K562 (cell line): ENCODE results near the gene C1orf74.

Experiments used
- HNRNPL ChIP-seq: fragments of 200-400 bp; formaldehyde crosslinking; IDR thresholded peaks from 2 replicates; pipeline ENCODE4 v1.6.1; 2017; ENCODE audit warnings: low read depth, mild to moderate bottlenecking, low read length
- KDM5B ChIP-seq: fragments of 200-600 bp; sonication (generic); IDR thresholded peaks from 2 replicates; pipeline ENCODE4 v1.6.1; 2012; ENCODE audit warnings: low read depth, mild to moderate bottlenecking, moderate library complexity, low read length, control low read depth, inconsistent platforms; ENCODE audit not compliant: insufficient replicate concordance
- MAFK ChIP-seq: IDR thresholded peaks from 2 replicates; pipeline ENCODE4 v1.6.1; 2011; ENCODE audit warnings: low read length, improper control_type of control experiment
- SMAD1 ChIP-seq: fragments of 150-350 bp; IDR thresholded peaks from 2 replicates; pipeline ENCODE4 v1.6.1; 2014; ENCODE audit warnings: low read length, low read depth; ENCODE audit not compliant: partially characterized antibody
- ZNF3 ChIP-seq: fragments of 250-450 bp; sonication (Bioruptor Pico); IDR thresholded peaks from 2 replicates; pipeline ENCODE4 v1.5.0; 2021; ENCODE audit warnings: mild to moderate bottlenecking, moderate library complexity

GRCh38 chr1:209759829-209760359 lies 24.5 kb downstream of the C1orf74 start:
- no peak for TF ChIP-seq KDM5B
- no peak for TF ChIP-seq MAFK
- TF ChIP-seq HNRNPL, result no peak
- no peak for TF ChIP-seq SMAD1
- no peak for TF ChIP-seq ZNF3 (CRISPR knock-in tag)
